GM12875 (cell line): Measurements from ENCODE around the gene PARVB.

ENCODE experiments used
- H3K4me3 ChIP-seq: one replicate; pipeline ENCODE4 v1.5.1; 2011; ENCODE audit warnings: low read depth, low read length, control low read depth
- CTCF ChIP-seq: IDR thresholded peaks from 2 replicates; pipeline ENCODE4 v1.5.1; 2011; ENCODE audit warnings: low read depth, mild to moderate bottlenecking, control low read depth, inconsistent platforms, low read length, moderate library complexity, borderline replicate concordance; ENCODE audit not compliant: insufficient read depth

The PARVB gene

GRCh38 chr22:44196731-44197131 is 172.6 kb downstream of the PARVB start:
- no peak overlapping the region for H3K4me3 ChIP-seq
- TF ChIP-seq CTCF, result no peak

GRCh38 chr22:44197271-44197670 is 173.2 kb downstream of the PARVB start:
- H3K4me3 ChIP-seq, result no peak overlapping the region
- no peak for TF ChIP-seq CTCF

- TF ChIP-seq CTCF, result no peak
- H3K4me3 ChIP-seq, result no peak overlapping the region
Measured at GRCh38 chr22:44199164-44199563, 175.1 kb downstream of the PARVB start.

- TF ChIP-seq CTCF, result no peak
- no peak overlapping the region for H3K4me3 ChIP-seq
Measured at GRCh38 chr22:44199866-44200265, 175.8 kb downstream of the PARVB start.

GRCh38 chr22:44200451-44200850 is 176.3 kb downstream of the PARVB start:
- no peak overlapping the region for H3K4me3 ChIP-seq
- no peak for TF ChIP-seq CTCF

GRCh38 chr22:44200855-44201550 is 176.9 kb downstream of the PARVB start:
- H3K4me3 ChIP-seq, result no peak overlapping the region
- no peak for TF ChIP-seq CTCF

- no peak for TF ChIP-seq CTCF
- no peak overlapping the region for H3K4me3 ChIP-seq
Measured at GRCh38 chr22:44201665-44202064, 177.6 kb downstream of the PARVB start.
